Epidermal melanocyte (primary cell): Measurements from ENCODE around the gene VWA5B1.
"Not testable (repeated sequence)": the region's sequence is repeated elsewhere in the genome, so short reads cannot be mapped to it uniquely, and the experiment has no call there.

ENCODE experiments used
- DNase-seq: peaks from one replicate; pipeline ENCODE4 v3.0.0; 2011; ENCODE audit warnings: low spot score; ENCODE audit not compliant: insufficient read length

Gene VWA5B1

DNA sequence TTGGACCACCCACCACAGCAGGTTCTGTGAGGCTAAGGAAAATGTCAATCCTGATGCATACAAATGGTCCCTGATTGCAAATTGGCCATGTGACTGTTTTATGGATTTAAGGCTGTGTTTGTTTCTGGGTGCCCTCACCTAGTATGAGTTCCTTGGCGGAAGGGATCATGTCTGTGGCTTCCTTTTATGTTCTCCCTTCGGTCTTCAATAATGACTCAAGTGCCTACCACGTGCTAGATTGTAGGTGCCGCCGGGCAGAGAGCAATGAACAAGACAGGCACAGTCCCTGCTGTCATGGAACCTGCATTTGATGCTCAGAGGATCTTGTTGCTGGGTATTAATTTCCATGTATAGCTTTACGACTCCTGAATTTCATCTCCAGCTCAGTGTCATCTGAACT is 9.8 kb upstream of the VWA5B1 start:
- DNase-seq: no peak

DNA sequence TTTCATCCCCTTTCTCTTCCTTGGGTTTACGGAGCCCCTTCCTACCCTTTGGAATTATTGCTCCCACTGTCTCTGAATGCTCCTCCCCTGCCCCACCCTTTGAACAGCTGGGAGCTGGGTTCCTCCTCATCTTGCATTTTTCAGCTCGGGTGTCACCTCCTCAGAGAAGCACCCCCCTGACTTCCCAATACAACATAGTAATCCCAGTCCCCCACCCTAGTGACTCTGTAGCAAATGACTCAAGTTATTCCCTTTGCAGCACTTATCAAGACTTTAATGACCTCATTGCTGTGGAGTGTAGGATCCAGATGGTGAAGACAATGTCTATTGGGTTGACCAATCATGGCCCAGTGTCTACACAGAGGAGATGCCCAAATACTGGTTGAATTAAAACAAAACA is 8.9 kb upstream of the VWA5B1 start:
- no peak for DNase-seq

DNA sequence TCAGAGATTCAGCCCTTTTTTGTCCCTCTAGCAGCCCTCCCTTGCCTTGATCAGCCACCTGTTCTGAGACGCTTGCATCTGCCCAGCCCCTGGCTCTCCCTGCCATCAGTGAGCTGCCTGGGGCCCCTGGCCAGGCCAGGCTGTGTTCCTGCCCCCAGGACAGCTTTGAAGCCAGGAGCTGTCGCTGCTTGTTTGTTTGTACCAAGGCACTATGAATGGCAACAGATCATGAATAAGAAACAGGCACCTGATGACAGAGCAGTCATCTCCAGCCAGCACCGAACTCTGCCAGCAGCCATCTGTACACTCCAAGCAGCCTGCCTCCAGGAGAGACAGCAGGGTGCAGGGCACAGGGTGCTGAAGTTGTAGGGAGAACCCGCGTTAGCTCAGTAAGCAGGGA is 8.1 kb upstream of the VWA5B1 start:
- DNase-seq: no peak

DNA sequence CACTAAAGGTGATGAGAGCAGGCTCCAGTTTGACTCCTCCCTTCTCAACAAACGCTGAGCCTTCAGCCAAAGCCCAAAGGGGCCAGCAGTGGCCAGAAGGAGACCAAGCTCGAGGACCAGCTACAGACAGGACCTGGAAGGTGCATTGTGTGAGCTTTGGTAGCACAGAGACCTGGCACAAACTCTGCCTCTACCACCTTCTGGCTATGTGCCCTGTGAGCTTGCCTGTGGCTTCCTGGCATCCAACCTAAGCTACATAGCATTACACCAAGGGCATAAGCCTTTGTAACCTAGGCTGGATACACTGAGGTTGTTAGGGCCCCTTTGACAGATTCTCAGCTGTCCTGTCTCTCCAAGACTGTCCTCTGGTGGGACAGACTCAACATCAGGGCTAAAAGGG is 6.6 kb upstream of the VWA5B1 start:
- no peak for DNase-seq

DNA sequence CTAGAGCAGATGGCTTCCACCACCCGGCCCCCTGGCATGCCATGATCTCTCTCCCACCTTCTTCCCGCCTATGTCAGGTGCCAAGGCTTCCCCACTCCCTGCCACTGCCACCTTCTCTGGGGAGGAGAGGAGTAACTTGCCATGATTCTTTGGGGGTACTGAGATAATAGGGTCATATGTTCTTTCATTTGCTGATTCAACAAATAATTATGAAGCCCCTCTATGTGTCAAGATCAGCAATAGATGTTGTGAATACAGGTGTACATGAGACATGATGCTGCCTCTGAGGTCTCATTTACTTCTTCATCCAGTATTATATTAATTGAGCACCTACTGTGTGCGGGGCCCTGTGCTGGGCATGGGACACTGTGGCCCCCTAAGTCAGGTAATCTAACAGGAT is 6.0 kb upstream of the VWA5B1 start:
- no peak for DNase-seq

DNA sequence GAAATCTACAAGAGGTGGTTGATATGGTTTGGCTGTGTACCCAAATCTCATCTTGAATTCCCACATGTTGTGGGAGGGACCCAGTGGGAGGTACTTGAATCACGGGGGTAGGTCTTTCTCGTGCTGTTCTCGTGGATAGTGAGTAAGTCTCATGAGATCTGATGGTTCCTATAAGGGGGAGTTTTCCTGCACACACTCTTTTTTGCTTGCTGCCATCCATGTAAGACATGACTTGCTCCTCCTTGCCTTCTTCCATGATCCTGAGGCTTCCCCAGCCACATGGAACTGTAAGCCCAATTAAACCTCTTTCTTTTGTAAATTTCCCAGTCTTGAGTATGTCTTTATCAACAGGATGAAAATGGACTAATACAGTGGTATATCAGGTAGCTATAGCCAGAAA is 5.2 kb upstream of the VWA5B1 start:
- DNase-seq: no peak

DNA sequence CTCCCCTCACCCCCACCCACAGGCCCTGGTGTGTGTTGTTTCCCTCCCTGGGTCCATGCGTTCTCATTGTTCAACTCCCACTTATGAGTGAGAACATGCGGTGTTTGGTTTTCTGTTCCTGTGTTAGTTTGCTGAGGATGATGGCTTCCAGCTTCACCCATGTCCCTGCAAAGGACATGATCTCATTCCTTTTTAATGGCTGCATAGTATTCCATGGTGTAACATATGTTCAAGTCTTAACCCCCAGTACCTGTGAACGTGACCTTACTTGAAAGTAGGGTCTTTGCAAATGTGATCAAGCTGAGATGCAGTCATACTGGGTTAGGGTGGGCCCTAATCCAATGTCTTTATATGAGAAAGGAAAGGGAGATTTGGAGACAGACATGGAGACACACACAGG is 3.0 kb upstream of the VWA5B1 start:
- not testable (repeated sequence) for DNase-seq

DNA sequence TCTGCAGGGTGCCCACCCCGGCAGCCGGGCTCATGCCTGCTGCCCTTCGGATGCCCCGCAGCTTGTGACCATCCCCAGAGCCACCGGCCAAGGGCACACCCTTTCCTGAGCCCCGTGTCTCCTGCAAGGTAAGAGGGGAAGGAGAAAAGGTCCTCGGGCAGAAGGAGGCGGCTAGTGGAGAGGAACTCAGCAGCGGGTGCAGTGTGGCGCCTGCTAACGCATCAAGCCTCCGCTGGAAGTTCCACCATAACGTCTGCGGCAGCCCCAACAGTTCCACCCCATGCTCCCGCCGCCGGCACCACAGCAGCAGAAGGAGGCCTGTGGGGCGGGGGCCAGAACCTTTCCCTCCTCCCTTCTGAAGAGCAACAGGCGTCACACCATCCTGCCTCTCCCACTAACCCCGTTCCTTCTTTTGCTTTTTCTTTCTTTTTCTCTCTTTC is 990 bp downstream of the VWA5B1 start:
- no peak for DNase-seq

DNA sequence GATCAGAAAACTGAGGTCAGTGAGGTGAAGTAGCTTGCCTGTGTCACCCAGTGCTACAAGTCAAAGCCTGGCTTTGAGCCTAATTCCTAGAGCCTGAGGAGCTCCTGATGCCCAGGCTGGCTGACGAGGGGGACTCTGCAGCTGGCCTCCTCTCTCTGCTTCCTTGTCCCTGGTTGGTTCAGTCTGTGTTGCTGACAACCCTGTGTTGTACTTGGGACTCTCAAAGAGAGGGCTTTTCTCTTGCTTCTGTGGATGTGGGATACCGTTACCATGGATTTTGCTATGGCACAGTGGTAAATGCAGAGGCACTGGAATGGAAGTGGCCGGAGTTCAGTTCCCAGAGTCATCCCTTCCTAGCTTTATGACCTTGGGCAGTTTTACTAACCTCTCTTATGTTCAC is 8.0 kb downstream of the VWA5B1 start:
- DNase-seq: no peak

DNA sequence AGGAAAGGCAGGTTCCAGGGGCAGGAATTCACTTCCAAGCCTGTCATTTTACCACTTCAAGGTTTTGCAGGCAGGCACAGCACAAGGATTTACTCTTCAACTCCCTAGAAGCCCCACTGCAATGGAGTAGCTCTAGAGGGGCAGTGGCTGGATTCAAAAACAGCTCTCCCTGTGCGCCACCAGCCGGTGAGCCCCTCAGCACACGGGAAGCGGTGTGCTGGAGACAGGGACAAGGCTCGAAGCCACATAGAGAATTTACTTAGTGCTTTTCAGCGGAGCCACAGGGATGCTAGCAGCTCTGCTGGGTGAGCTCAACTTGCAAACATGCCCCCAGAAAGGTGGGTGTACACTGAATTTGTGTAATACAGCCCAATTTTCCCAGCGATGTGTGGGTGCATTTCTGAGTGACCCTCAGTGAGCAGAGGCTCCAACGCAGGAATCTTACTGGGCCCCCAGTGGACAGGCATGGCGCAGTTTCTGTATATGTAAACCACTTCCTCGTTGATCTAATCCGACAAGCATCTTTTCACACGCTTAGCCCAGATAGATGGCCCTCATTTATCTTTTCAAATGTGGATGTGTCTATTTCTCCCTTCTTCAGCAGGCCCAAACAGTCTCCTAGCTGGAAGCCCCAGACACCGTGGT is 10.9 kb downstream of the VWA5B1 start:
- no peak for DNase-seq

DNA sequence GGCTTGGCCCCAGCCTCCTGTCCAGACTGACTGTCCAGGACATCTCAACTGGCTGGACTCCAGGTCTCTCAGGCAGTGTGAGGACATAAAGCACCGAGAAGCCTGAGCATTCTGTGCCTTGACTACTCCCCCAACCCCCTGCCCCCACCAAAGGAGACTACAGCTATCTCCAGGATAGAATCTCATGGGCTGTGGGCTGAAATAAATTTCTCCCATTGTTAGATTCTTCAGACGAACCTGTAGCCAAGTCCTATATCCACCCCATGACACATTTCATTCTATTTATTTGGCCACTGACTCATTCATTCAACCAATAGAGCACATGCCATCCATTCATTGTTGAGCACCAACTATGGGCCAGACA is 11.4 kb downstream of the VWA5B1 start:
- no peak for DNase-seq

DNA sequence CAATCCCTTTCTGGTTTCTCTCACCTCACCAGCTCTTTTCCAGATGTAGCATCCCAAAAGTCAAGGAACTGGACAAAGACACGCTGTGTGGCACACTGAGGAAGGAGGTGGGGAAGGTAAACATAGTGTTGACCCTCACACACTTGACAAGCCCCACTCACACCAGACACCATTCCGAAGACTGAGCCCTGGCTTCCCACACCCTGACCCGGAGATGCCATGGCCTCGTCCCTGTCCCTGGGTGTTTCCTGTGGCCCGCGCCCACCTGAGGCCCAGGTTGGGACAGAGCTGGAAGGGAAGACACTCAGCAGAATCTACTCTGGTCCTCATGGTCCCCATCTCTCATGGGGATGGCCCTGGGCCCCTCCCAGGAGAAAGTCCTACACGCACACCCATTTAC is 16.4 kb downstream of the VWA5B1 start:
- DNase-seq: no peak

DNA sequence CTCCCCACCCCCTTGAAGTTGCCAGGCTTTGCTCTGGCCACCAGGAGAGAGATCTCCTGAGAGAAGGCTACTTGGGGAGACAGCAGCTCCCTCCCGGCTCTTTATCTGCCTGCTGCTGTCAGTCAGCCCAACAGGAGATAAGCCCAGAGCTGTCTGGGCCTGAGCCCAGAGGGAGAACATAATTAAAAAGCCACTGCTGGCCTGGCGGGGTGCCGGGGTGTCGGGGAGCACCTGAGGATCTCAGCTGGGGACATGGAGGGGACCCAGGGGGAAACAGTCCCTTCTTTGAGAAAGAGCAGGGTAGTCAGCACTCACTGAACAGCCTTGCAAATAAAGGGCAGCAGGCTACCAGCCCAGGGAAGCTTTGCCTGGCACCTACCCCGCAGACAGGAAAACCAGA is 17.9 kb downstream of the VWA5B1 start:
- DNase-seq: no peak

DNA sequence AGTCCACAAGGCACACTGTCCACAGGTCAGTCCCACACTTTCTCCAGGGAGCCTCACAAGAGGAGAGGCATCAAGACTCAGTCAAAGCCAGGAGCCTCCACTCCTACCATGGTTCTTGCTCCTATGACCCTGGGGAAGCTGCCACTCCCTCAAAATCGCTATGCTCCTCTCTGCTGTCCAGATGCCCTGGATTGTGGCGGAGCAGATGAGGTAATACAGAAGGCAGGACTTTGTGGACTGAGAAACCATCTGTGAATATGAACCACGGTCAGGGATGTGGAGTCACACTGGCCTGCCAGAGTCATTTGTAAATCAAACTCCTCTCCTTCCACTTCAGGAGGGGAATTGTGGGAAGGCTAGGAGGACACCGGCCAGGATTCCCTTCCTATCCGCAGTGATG is 20.6 kb downstream of the VWA5B1 start:
- no peak for DNase-seq

DNA sequence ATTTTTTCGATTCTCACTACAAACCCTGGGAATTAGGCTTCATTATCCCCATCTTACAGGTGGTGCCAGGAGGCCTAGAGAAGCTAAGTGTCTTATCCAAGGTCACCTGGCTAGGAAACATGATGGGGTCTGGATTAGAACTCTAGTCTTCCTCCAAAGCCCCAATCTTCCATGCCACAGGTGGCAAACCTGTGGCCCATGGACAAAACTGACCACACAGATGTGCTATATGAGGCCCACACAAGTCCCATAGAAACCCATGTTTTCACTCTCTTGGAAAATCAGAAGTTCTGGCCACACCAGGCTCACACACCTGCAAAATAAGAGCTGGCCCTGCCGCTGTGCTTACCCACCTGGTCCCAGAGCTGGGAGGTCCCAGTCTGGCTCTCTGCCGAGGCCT is 21.6 kb downstream of the VWA5B1 start:
- no peak for DNase-seq

DNA sequence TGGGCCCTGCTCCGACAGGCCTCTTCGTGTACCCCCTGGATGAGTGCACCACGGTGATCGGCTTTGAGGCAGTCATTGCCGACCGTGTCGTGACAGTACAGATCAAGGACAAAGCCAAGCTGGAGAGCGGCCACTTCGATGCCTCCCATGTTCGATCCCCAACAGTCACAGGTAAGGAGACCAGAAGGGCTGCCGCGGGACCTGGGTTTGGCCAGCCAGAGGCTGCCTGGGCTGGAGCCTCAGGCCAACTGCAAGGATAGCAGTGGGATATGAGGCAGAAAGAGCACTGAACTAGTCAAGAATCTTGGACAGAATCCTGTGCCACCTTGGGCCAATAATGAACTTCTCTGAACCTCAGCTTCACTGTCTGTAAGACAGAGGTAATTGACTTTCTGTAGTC is 22.1 kb downstream of the VWA5B1 start:
- DNase-seq: no peak

DNA sequence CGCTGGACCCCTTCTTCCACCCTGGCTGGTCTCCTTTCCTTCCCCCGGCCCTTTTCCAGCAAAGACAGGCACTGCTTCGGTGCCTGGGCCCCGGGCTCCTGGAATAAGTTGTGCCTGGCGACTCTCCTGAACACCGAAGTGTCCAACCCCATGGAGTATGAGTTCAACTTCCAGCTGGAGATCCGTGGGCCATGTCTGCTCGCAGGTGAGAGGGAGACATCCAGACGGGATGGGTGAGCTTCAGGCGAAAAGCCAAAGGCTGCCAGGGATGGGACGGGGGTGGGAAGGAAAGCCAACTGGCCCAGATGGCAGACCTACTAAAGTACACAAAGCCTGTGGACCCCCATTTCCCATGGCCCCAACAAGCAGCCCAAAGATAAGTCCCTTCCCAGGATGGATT is 26.8 kb downstream of the VWA5B1 start:
- DNase-seq: no peak

DNA sequence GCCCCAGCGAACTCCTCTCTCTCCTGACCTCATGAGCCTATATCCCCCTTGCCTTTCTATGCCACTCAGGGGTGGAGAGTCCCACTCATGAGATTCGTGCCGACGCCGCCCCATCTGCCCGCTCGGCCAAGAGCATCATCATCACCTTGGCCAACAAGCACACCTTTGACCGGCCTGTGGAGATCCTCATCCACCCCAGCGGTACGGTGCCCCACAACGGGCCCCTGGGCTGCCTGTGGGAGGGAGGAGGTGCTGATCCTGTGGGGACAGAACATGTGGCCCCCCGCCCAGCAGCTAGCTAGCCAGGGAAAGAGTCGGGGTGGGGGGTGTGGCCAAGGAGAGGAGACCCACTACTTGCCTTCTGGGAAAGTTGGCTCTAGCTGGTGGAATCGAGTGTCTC is 27.8 kb downstream of the VWA5B1 start:
- no peak for DNase-seq

DNA sequence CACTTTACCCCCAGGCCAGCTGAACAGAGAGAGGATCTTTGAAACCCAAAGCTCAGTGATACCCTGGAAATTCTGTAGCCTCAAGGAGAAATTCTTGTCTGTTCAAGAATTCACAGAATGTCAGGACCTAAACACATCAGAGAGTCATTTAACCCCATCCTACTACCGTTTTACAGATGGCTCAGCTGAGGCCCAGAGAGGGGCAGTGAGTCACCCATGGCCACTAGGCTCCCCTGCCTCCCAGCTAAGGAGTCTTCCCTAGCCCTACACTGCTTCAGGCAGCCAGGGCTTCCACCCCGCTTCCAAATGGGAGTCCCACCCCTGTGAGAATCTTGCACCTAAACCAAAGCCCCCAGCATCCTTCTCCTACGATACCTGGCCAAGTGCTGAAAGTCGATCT is 28.3 kb downstream of the VWA5B1 start:
- no peak for DNase-seq

DNA sequence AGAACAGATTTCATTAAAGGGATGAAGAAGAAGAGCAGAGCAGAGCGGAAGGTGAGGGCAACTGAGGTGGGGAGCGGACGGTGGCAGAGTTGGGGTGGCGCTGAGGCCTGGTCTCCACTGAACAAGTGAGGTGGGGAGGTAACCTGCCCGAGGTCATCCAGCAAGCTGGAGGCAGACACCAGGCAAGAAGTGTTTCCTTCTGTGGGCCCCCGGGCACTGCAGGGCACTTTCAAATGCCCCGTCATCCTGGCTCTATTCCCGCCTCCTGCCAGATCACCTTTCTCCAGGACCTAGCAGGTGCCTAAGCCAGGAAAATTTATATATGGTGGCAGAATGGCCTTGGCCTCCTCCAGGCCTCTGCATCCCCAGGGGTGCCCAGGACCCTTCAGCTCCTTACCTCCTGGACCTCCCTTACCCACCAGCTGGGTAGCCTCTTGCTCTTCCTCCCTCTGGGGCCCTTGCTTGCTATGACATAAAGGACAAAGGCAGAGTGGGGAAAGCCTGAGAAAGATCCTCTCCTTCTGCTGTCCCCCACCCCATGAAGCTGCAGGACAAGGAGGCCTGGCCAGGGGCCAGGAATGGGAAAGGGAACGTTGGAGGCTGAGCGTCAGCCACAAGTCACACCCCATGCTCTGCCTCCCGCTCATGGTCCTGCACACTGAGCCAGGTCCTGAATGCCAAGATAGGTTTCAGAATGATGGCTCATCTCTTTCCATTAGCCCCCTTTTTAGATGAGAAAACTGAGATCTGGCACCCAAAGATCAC is 29.0 kb downstream of the VWA5B1 start:
- no peak for DNase-seq

DNA sequence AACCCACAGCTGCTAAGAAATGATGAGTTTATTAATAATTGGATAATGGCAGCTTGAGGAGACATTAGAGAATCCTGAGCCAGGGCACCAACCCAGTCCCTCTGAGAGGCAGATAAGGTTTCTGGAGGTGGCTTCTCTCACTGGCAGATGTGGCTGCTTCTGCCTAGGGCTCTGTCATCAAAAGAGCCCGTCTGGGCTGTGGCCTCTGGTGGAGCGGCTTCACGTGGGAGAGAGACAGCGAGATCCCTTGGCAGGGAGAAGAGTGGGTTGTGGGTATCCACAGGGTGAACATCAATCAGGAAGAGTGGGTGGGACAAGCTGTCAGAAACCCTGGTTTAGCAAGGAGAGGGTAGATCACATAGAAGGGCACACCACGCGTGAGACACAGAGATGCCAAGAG is 30.0 kb downstream of the VWA5B1 start:
- no peak for DNase-seq

DNA sequence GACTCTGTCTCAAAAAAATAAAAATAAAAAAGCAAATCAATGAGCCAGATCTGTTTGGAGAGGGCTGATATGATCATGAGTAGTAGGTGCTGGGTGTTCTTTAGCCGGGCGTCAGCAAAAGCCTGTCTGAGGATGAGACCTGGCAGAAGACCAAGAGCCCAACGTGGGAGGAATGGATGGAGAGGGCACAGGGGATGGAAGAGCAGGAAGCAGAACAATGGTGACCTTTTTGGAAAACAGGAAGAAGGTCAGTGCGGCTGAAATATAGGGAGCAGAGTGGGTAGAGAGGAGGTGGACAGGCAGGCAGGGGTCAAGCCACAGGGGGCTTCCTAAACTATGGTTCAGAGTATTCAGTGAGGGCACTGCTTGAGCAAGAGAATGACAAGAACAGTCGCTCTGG is 30.9 kb downstream of the VWA5B1 start:
- DNase-seq: no peak

DNA sequence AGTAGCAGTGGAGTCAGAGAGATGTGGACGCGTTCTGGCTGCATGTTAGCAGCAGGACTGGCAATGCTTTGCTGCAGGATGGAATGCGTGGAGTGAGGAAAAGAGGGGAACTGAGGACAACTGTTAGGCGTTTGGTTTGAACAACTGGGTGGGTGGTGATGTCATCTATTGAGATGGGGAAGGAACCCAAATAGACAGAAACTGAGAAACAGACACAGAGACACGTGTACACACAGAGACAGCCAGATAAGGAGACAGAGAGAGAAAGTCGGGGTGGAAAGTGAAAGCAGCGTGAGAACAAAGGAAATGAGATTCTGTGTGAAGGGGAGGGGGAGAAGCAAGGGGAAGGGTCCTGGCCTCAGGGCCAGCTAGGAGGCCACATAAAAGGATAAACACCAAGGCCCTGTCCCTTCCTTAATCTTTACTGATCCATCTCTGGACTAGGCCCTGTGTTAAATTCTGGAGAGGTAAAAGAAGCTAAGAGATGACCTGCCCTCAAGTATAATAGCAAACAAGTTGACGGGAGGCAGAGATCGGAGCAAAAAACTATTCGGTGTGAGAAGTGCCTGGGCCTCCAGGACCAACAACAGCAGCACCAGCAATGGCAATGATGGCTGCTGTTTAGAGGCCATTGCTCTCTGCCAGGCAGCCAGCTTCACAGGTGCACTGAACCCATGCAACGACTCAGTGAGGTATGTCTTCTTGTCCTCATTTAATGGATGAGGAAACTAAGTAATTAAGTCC is 31.6 kb downstream of the VWA5B1 start:
- no peak for DNase-seq
